ENCODE measurements around the gene SREBF2.

SREBF2 gene

DNA sequence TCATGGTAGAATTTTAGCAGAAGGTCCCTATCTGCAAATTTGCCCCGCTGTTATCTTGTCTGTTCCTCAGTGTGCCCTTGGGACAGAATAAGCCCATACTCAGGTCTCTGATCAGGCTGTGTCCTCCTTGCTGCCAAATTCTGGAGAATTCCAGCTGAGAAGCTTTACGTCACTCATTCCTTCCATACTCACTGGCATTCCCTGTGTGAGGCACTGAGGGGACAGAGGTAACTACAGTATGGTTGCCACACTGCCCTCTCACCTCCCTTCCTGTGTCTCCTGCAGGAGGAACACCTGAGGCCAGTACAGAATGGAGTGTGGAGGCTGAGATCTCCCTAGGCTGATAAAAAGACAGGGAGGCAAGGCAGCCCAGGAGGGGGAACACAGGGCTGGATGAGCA, 50.5 kb downstream of the SREBF2 start:
- Mint-ChIP-seq H3K4me3 (no peak overlapping the region), H3K4me1 (no peaks in the 10 kb centered on the region), H3K27ac (no peak overlapping the region), H3K9me3 (no peaks in the 10 kb centered on the region), H3K36me3 (ENCODE audit: low read depth) (peaks cover 80% of the 10 kb centered on the region), H3K27me3 (ENCODE audit: low read depth, poor library complexity) (no peaks in the 10 kb centered on the region)
- no peak for DNase-seq
- TF ChIP-seq, protein P1, sequence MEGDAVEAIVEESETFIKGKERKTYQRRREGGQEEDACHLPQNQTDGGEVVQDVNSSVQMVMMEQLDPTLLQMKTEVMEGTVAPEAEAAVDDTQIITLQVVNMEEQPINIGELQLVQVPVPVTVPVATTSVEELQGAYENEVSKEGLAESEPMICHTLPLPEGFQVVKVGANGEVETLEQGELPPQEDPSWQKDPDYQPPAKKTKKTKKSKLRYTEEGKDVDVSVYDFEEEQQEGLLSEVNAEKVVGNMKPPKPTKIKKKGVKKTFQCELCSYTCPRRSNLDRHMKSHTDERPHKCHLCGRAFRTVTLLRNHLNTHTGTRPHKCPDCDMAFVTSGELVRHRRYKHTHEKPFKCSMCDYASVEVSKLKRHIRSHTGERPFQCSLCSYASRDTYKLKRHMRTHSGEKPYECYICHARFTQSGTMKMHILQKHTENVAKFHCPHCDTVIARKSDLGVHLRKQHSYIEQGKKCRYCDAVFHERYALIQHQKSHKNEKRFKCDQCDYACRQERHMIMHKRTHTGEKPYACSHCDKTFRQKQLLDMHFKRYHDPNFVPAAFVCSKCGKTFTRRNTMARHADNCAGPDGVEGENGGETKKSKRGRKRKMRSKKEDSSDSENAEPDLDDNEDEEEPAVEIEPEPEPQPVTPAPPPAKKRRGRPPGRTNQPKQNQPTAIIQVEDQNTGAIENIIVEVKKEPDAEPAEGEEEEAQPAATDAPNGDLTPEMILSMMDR (IDR thresholded peaks at IDR 0.05) = no peak

DNA sequence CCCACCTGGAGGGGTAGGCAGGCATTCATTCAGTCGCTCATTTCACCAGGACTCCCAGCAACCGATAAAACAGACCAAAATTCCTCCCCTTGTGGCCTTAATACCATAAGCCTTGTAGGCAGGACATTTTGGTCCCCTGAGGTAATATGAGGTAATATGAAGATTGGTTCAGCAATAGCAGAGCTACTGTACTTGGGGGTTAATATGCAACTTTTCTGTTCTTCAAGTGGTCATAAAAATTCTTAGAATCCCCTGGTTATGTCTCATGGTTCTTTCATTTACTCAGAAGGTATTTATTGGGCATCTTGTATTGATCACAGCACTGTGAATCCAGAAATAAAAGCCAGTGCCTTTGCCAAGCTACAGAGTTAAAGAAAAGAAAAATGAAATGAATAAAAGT, 52.2 kb downstream of the SREBF2 start:
- Mint-ChIP-seq H3K4me3 (no peak overlapping the region), H3K27me3 (ENCODE audit: low read depth, poor library complexity) (no peaks in the 10 kb centered on the region), H3K36me3 (ENCODE audit: low read depth) (peaks cover 92% of the 10 kb centered on the region), H3K27ac (no peak overlapping the region), H3K9me3 (no peaks in the 10 kb centered on the region), H3K4me1 (no peaks in the 10 kb centered on the region)
- DNase-seq = no peak
- TF ChIP-seq, protein P1 (IDR thresholded peaks at IDR 0.05) = no peak

DNA sequence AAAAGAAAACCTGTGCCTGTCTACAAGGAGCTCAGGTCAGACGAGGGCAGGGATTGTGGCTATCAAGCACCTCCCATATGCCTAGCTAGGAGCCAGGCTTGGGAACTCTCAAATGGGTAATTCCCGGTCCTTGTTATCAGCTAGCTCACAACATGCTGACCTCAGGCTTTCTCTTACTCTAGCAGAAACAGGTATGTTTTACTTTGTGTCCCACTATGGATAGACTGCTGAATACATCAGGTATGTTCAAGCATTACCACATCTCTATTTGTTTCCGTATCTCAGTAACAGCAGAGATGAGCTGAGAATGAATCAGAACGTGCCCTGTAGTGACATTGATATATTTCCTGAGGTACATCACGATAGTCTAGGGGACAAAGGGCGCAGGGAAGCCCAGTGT, 52.6 kb downstream of the SREBF2 start:
- Mint-ChIP-seq H3K4me3 (no peak overlapping the region), H3K9me3 (no peaks in the 10 kb centered on the region), H3K4me1 (no peaks in the 10 kb centered on the region), H3K27ac (no peak overlapping the region), H3K36me3 (ENCODE audit: low read depth) (peaks cover 92% of the 10 kb centered on the region), H3K27me3 (ENCODE audit: low read depth, poor library complexity) (no peaks in the 10 kb centered on the region)
- no peak for DNase-seq
- TF ChIP-seq, protein P1 (IDR thresholded peaks at IDR 0.05) = no peak

DNA sequence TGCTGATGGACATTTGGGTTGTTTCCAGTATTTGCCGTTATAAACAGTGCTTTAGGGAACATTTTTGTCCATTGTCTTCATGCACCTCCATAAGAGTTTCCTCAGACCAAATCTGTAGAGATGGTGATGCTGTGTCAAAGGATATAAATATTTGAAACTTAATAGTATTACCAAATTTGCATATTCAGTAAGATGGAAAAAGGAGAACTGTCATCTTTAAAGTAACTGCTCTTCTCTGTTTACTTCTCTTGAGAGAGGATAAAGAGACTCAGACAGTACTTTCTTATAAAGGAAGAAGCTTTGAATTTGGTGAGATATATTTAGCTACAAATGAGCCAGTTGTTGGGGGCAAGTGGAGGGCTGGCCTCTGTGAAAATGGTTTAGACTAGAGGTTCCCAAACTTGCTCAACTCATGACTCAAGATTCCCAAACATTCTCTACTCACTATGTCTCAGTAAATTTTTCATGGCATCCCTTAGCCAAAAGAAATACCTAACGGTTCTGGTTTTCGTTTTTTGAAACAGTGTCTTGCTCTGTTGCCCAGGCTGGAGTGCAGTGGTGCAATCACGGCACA, 55.8 kb downstream of the SREBF2 start:
- Mint-ChIP-seq H3K4me3 (no peak overlapping the region), H3K36me3 (ENCODE audit: low read depth) (peaks cover 88% of the 10 kb centered on the region), H3K9me3 (no peaks in the 10 kb centered on the region), H3K4me1 (no peaks in the 10 kb centered on the region), H3K27me3 (ENCODE audit: low read depth, poor library complexity) (peaks cover under 1% of the 10 kb centered on the region), H3K27ac (no peak overlapping the region)
- TF ChIP-seq, protein P1 (IDR thresholded peaks at IDR 0.05) = no peak
- DNase-seq = no peak

DNA sequence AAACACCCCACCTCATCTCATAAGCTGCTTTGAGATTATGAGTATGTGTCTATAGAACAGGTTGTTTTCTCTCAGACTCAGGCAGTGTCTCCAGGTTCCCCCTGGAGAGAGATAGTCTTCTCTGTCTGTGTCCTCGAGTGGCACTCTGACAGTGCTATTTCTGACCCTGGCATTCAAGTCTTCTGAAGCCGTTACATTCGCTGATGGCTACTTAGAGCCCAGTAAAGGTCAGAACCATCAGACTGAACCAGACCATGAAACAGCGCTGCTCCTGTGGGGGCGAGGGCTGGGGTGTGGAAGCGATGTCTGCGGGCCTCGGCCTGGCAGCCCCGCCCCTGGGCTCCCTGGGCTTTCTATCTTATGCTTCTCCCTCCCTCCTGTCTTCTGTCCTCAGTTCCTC, 58.5 kb downstream of the SREBF2 start:
- no peak overlapping the region for H3K4me3 Mint-ChIP-seq
- DNase-seq = no peak
- H3K27ac Mint-ChIP-seq = peak overlapping the region; percentile 45
- peaks cover 4% of the 10 kb centered on the region for H3K27me3 Mint-ChIP-seq (ENCODE audit: low read depth, poor library complexity)
- H3K4me1 Mint-ChIP-seq = no peaks in the 10 kb centered on the region
- no peaks in the 10 kb centered on the region for H3K9me3 Mint-ChIP-seq
- peaks cover 80% of the 10 kb centered on the region for H3K36me3 Mint-ChIP-seq (ENCODE audit: low read depth)
- TF ChIP-seq, protein P1 (IDR thresholded peaks at IDR 0.05) = no peak

DNA sequence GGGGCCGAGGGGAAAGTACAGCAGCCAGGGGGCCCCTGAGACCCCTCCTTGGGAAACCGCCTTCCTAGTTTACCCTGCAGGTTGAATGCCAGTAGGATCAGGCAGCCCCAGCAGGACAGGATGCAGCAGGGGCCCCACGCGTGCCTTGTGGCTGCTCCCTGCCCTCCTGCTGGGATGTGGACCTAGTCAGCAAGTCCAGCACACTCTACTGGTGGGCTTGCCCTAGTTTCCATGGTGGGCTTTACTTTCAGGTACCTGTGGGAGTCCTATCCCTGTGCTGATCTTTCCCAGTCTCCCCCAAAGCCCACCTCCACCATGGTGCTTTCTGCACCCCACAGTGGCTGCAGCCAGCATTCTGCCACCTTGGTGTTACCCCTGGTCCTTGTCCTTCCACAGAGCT, 59.8 kb downstream of the SREBF2 start:
- Mint-ChIP-seq H3K27me3 (ENCODE audit: low read depth, poor library complexity) (peaks cover 7% of the 10 kb centered on the region), H3K36me3 (ENCODE audit: low read depth) (peaks cover 77% of the 10 kb centered on the region), H3K4me1 (no peaks in the 10 kb centered on the region), H3K4me3 (no peak overlapping the region), H3K27ac (peak overlapping the region; percentile 93), H3K9me3 (no peaks in the 10 kb centered on the region)
- TF ChIP-seq, protein P1 (IDR thresholded peaks at IDR 0.05) = no peak
- DNase-seq = no peak
